Fibroblast of lung (primary cell): Measurements from ENCODE around the gene RPS15. TPM values are rescaled to one million over a fixed set of nuclear protein-coding genes. Genes with fewer than 3 reads are reported as not detected.

ENCODE experiments used
- DNase-seq, 2 donors: peaks; one replicate each; pipeline versions ENCODE4 v3.0.0 to v3.0.0-alpha.2; 2010; ENCODE audit warnings: low read depth in 2 of 2
- H2AFZ ChIP-seq: 2 replicates; pipeline ENCODE4 v1.5.1; 2012; ENCODE audit warnings: low read length, control low read depth, inconsistent platforms
- H3K27ac ChIP-seq: 2 replicates; pipeline ENCODE4 v1.5.1; 2011; ENCODE audit warnings: low read length, control low read depth; ENCODE audit not compliant: insufficient read depth
- H3K27me3 ChIP-seq: 2 replicates; pipeline ENCODE4 v1.5.1; 2011; ENCODE audit warnings: mild to moderate bottlenecking, low read length; ENCODE audit not compliant: control insufficient read depth, insufficient read depth
- H3K36me3 ChIP-seq: 2 replicates; pipeline ENCODE4 v1.5.1; 2011; ENCODE audit warnings: low read length; ENCODE audit not compliant: control insufficient read depth, insufficient read depth
- H3K4me1 ChIP-seq: 2 replicates; pipeline ENCODE4 v1.5.1; 2011; ENCODE audit warnings: low read length; ENCODE audit not compliant: control insufficient read depth, insufficient read depth; ENCODE audit errors: extremely low read depth
- H3K4me2 ChIP-seq: 2 replicates; pipeline ENCODE4 v1.5.1; 2011; ENCODE audit warnings: low read length, control low read depth; ENCODE audit not compliant: insufficient read depth; ENCODE audit errors: extremely low read depth
- H3K4me3 ChIP-seq, 4 experiments: fragments of 200-600 bp in 1 of 4; sonication (generic) in 1 of 4; replicated peaks in 1 of 4; 2 replicates each; pipeline ENCODE4 v1.5.1; 2011 to 2016; ENCODE audit warnings: low read length in 4 of 4, low read depth in 3 of 4, mild to moderate bottlenecking in 3 of 4, control low read depth in 2 of 4, inconsistent platforms in 1 of 4, mixed read lengths in 1 of 4; ENCODE audit not compliant: insufficient read depth in 1 of 4; ENCODE audit errors: control extremely low read depth in 1 of 4
- H3K79me2 ChIP-seq: 2 replicates; pipeline ENCODE4 v1.5.1; 2012; ENCODE audit warnings: mild to moderate bottlenecking, low read length, inconsistent platforms; ENCODE audit not compliant: control insufficient read depth, insufficient read depth
- H3K9ac ChIP-seq: 2 replicates; pipeline ENCODE4 v1.5.1; 2011; ENCODE audit warnings: mild to moderate bottlenecking, low read length, control low read depth; ENCODE audit not compliant: insufficient read depth
- H3K9me3 ChIP-seq: 2 replicates; pipeline ENCODE4 v1.5.1; 2012; ENCODE audit warnings: low read depth, low read length; ENCODE audit not compliant: control insufficient read depth, insufficient read depth
- H4K20me1 ChIP-seq: 2 replicates; pipeline ENCODE4 v1.5.1; 2011; ENCODE audit warnings: low read length; ENCODE audit not compliant: control insufficient read depth, insufficient read depth; ENCODE audit errors: extremely low read depth
- EZH2 ChIP-seq: IDR thresholded peaks from 2 replicates; pipeline ENCODE4 v1.5.1; 2012; ENCODE audit warnings: low read length, control low read depth, mild to moderate bottlenecking; ENCODE audit errors: missing control alignments
- polyA plus RNA-seq, 2 donors: library from polyadenylated mRNA; depleted of rRNA in 1 of 2; stranded (reverse) in 1 of 2; unstranded in 1 of 2; fragments of >200 nt; gene quantifications; 2 replicates each; pipeline ENCODE4 v1.2.1, GENCODE V29; 2011 to 2012; ENCODE audit warnings: missing spikeins in 1 of 2
- total RNA-seq: library from RNA; depleted of rRNA; stranded (reverse); fragments of >200 nt; gene quantifications from 2 replicates; pipeline ENCODE4 v1.2.1, GENCODE V29; 2014
- TF ChIP-seq, protein P1 (sequence below), 2 donors: IDR thresholded peaks in 1 of 2; conservative IDR thresholded peaks in 1 of 2; 1 replicate in 1 of 2; 2 replicates in 1 of 2; pipeline ENCODE4 v1.5.1; 2011 to 2012; ENCODE audit warnings: low read length in 2 of 2, control low read depth in 1 of 2, inconsistent platforms in 1 of 2, low read depth in 1 of 2, mild to moderate bottlenecking in 1 of 2

Gene RPS15
- total and polyA plus RNA-seq, 2 donors (not counting 1 experiment from before 2014, with no cell fraction given), result 369 to 878 TPM

- Histone ChIP-seq H3K79me2 (peaks cover 1% of the 10 kb centered on the region), H3K4me2 (no peak overlapping the region), H4K20me1 (no peaks in the 10 kb centered on the region), H3K36me3 (peaks cover 37% of the 10 kb centered on the region), H3K9ac (no peak overlapping the region), H3K9me3 (no peaks in the 10 kb centered on the region), H3K4me3 (no peak overlapping the region), H3K27ac (no peak overlapping the region), H3K4me1 (no peaks in the 10 kb centered on the region), H2AFZ (no peak overlapping the region), H3K27me3 (no peaks in the 10 kb centered on the region)
- no peak for DNase-seq
- TF ChIP-seq, protein P1, sequence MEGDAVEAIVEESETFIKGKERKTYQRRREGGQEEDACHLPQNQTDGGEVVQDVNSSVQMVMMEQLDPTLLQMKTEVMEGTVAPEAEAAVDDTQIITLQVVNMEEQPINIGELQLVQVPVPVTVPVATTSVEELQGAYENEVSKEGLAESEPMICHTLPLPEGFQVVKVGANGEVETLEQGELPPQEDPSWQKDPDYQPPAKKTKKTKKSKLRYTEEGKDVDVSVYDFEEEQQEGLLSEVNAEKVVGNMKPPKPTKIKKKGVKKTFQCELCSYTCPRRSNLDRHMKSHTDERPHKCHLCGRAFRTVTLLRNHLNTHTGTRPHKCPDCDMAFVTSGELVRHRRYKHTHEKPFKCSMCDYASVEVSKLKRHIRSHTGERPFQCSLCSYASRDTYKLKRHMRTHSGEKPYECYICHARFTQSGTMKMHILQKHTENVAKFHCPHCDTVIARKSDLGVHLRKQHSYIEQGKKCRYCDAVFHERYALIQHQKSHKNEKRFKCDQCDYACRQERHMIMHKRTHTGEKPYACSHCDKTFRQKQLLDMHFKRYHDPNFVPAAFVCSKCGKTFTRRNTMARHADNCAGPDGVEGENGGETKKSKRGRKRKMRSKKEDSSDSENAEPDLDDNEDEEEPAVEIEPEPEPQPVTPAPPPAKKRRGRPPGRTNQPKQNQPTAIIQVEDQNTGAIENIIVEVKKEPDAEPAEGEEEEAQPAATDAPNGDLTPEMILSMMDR (conservative IDR thresholded peaks at IDR 0.05 in 1 of 2, IDR thresholded peaks at IDR 0.05 in 1 of 2; ENCODE audit: low read depth in 1 of 2, low read length in 2 of 2), result no peak
- no peak for TF ChIP-seq EZH2
Measured at GRCh38 chr19:1432507-1432887, 5.7 kb upstream of the RPS15 start.

GRCh38 chr19:1433119-1434039 is 4.8 kb upstream of the RPS15 start:
- Histone ChIP-seq H3K36me3 (peaks cover 37% of the 10 kb centered on the region), H3K27ac (no peak overlapping the region), H3K9me3 (no peaks in the 10 kb centered on the region), H2AFZ (no peak overlapping the region), H3K9ac (no peak overlapping the region), H3K79me2 (peaks cover 3% of the 10 kb centered on the region), H3K4me2 (no peak overlapping the region), H4K20me1 (no peaks in the 10 kb centered on the region), H3K4me3 (no peak overlapping the region), H3K27me3 (no peaks in the 10 kb centered on the region), H3K4me1 (no peaks in the 10 kb centered on the region)
- DNase-seq, result no peak
- TF ChIP-seq, protein P1 (conservative IDR thresholded peaks at IDR 0.05 in 1 of 2, IDR thresholded peaks at IDR 0.05 in 1 of 2; ENCODE audit: low read depth in 1 of 2, low read length in 2 of 2), result no peak
- no peak for TF ChIP-seq EZH2

DNA sequence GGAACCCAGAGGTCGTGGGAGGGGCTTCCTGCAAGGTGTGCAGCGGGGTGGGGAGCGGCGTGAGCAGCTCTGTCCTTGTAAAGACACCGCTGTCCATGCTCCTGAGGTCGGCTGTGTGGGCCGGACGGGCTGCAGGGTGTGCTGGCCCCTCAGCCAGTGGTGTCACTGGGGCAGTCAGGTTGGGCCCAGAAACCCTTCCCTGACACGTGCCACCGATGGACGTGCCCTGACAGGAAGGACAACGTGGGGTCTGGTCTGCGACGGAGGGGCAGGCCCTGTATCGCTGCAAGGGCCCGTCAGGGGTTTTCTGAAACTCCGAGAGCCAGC is 4.2 kb upstream of the RPS15 start:
- no peak for DNase-seq
- Histone ChIP-seq H3K4me2 (no peak overlapping the region), H3K9ac (no peak overlapping the region), H3K4me3 (no peak overlapping the region), H3K79me2 (peaks cover 10% of the 10 kb centered on the region), H3K36me3 (peaks cover 34% of the 10 kb centered on the region), H2AFZ (no peak overlapping the region), H3K4me1 (no peaks in the 10 kb centered on the region), H3K27ac (no peak overlapping the region), H3K27me3 (no peaks in the 10 kb centered on the region), H4K20me1 (no peaks in the 10 kb centered on the region), H3K9me3 (no peaks in the 10 kb centered on the region)
- TF ChIP-seq EZH2, result no peak
- TF ChIP-seq, protein P1 (conservative IDR thresholded peaks at IDR 0.05 in 1 of 2, IDR thresholded peaks at IDR 0.05 in 1 of 2; ENCODE audit: low read depth in 1 of 2, low read length in 2 of 2), result no peak
